HG02623 (cell line): ENCODE results near the gene MAML3.

Experiments used
- ATAC-seq: cut with Tn5 transposase; IDR thresholded peaks from one replicate; pipeline ENCODE4 v1.9.1; 2021; ENCODE audit warnings: moderate library complexity; ENCODE audit not compliant: unreplicated experiment

Gene MAML3

GRCh38 chr4:140048419-140048995 is 105.5 kb downstream of the MAML3 start:
- no peak for ATAC-seq

- ATAC-seq: no peak
Measured at GRCh38 chr4:140047786-140048185, 106.2 kb downstream of the MAML3 start.

GRCh38 chr4:140047017-140047640 is 106.9 kb downstream of the MAML3 start:
- no peak for ATAC-seq

- no peak for ATAC-seq
Measured at GRCh38 chr4:140046543-140046942, 107.4 kb downstream of the MAML3 start.

- ATAC-seq: no peak
Measured at GRCh38 chr4:140046016-140046415, 108.0 kb downstream of the MAML3 start.

GRCh38 chr4:140044337-140044902 is 109.6 kb downstream of the MAML3 start:
- ATAC-seq: no peak

GRCh38 chr4:140042634-140043033 is 111.3 kb downstream of the MAML3 start:
- ATAC-seq: no peak

GRCh38 chr4:140038031-140038533 is 115.9 kb downstream of the MAML3 start:
- no peak for ATAC-seq

- ATAC-seq: no peak
Measured at GRCh38 chr4:140037353-140038030, 116.5 kb downstream of the MAML3 start.

GRCh38 chr4:140031706-140032105 is 122.3 kb downstream of the MAML3 start:
- no peak for ATAC-seq

GRCh38 chr4:140031061-140031460 is 122.9 kb downstream of the MAML3 start:
- ATAC-seq: no peak

- no peak for ATAC-seq
Measured at GRCh38 chr4:140028676-140029517, 125.1 kb downstream of the MAML3 start.

- no peak for ATAC-seq
Measured at GRCh38 chr4:140028101-140028500, 125.9 kb downstream of the MAML3 start.

- no peak for ATAC-seq
Measured at GRCh38 chr4:140027101-140027500, 126.9 kb downstream of the MAML3 start.

- ATAC-seq: no peak
Measured at GRCh38 chr4:140025470-140025869, 128.5 kb downstream of the MAML3 start.

GRCh38 chr4:140020457-140021361 is 133.3 kb downstream of the MAML3 start:
- ATAC-seq: no peak

- no peak for ATAC-seq
Measured at GRCh38 chr4:140019619-140020347, 134.2 kb downstream of the MAML3 start.

GRCh38 chr4:140018931-140019618 is 134.9 kb downstream of the MAML3 start:
- no peak for ATAC-seq

GRCh38 chr4:140014284-140014683 is 139.7 kb downstream of the MAML3 start:
- no peak for ATAC-seq
